ENCODE data around the gene USPL1. TPM values are rescaled to one million over a fixed set of nuclear protein-coding genes. Genes with fewer than 3 reads are reported as not detected.

USPL1 gene
- total and polyA plus RNA-seq, 4 donors: 4.1 to 13.0 (median 8.2) TPM

DNA sequence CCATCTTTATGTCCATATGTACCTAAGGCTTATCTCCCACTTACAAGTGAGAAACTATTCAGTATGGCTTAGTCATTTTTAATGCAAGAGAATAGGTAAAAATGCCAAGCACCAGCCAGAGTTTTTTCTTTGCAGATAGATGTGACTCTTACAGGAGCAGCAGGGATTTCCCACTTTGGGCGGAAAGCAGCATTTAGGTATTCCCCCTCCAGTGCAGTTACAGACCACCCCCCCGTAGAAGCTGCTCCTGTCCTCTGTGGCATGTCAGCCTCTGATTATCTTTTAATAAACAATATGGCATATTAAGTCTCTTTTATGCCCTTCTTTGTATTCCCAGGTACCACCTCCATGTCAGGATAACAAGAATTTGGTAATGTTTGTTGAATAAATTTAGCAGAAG, 24.7 kb upstream of the USPL1 start:
- H3K36me3 ChIP-seq (ENCODE audit: control insufficient read depth in 4 of 4, insufficient read depth in 3 of 4, low read depth in 1 of 4, low read length in 3 of 4): no peaks in the 10 kb centered on the region
- H3K4me3 ChIP-seq (ENCODE audit: low read depth in 1 of 3, low read length in 3 of 3): no peak overlapping the region
- no peaks in the 10 kb centered on the region for H3K27me3 ChIP-seq (ENCODE audit: control insufficient read depth in 4 of 4, insufficient read depth in 4 of 4, low read length in 3 of 4)
- 94% methylated on average over 2 of the region's 2 CpGs for WGBS
- H3K9ac ChIP-seq (ENCODE audit: low read depth in 1 of 2, low read length in 2 of 2): no peak overlapping the region
- DNase-seq (ENCODE audit: low spot score): no peak
- H3K27ac ChIP-seq (ENCODE audit: low read depth in 1 of 2, low read length in 2 of 2): no peak overlapping the region
- TF ChIP-seq, protein P1, sequence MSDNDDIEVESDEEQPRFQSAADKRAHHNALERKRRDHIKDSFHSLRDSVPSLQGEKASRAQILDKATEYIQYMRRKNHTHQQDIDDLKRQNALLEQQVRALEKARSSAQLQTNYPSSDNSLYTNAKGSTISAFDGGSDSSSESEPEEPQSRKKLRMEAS (IDR thresholded peaks at IDR 0.05): no peak
- no peak for TF ChIP-seq NR2F2 (IDR thresholded peaks at IDR 0.05)
- TF ChIP-seq HNF4G (IDR thresholded peaks at IDR 0.05): no peak
- TF ChIP-seq YY1 (IDR thresholded peaks at IDR 0.05): no peak
- no peak for TF ChIP-seq JUND (IDR thresholded peaks at IDR 0.05)
- no peak for TF ChIP-seq TAF1 (conservative IDR thresholded peaks at IDR 0.05)
- no peak for TF ChIP-seq FOXA2 (IDR thresholded peaks at IDR 0.05)
- TF ChIP-seq, protein P2, sequence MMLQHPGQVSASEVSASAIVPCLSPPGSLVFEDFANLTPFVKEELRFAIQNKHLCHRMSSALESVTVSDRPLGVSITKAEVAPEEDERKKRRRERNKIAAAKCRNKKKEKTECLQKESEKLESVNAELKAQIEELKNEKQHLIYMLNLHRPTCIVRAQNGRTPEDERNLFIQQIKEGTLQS (IDR thresholded peaks at IDR 0.05): no peak
- TF ChIP-seq EGR1 (IDR thresholded peaks at IDR 0.05; ENCODE audit: low read depth in 2 of 2): no peak
- H3K4me1 ChIP-seq (ENCODE audit: control insufficient read depth in 4 of 4, insufficient read depth in 4 of 4, low read length in 3 of 4): no peaks in the 10 kb centered on the region
- H3K9me3 ChIP-seq (ENCODE audit: control insufficient read depth in 4 of 4, low read length in 3 of 4): no peaks in the 10 kb centered on the region

DNA sequence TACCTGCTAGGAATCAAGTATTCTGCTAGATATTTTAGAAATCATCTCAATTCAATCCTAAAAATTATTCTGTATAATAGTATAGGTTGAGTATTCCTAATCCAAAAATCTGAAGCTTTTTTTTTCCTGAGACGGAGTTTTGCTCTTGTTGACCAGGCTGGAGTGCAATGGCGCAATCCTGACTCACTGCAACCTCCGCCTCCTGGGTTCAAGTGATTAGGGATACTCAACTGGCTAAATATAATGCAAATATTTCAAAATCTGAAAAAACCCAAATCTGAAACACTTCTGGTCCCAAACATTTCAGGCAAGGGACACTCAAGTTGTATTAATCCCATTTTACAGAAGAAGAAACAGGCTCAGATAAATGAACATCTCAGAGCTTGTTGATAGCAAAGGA, 17.2 kb upstream of the USPL1 start:
- no peaks in the 10 kb centered on the region for H3K4me1 ChIP-seq (ENCODE audit: control insufficient read depth in 4 of 4, insufficient read depth in 4 of 4, low read length in 3 of 4)
- no peaks in the 10 kb centered on the region for H3K36me3 ChIP-seq (ENCODE audit: control insufficient read depth in 4 of 4, insufficient read depth in 3 of 4, low read depth in 1 of 4, low read length in 3 of 4)
- no peak overlapping the region for H3K9ac ChIP-seq (ENCODE audit: low read depth in 1 of 2, low read length in 2 of 2)
- H3K9me3 ChIP-seq (ENCODE audit: control insufficient read depth in 4 of 4, low read length in 3 of 4): no peaks in the 10 kb centered on the region
- H3K4me3 ChIP-seq (ENCODE audit: low read depth in 1 of 3, low read length in 3 of 3): no peak overlapping the region
- 69% methylated on average over 3 of the region's 3 CpGs for WGBS
- no peak for TF ChIP-seq GABPA (IDR thresholded peaks at IDR 0.05 in 1 of 2, conservative IDR thresholded peaks at IDR 0.05 in 1 of 2)
- no peaks in the 10 kb centered on the region for H3K27me3 ChIP-seq (ENCODE audit: control insufficient read depth in 4 of 4, insufficient read depth in 4 of 4, low read length in 3 of 4)
- no peak overlapping the region for H3K27ac ChIP-seq (ENCODE audit: low read depth in 1 of 2, low read length in 2 of 2)
- DNase-seq (ENCODE audit: low spot score): no peak

DNA sequence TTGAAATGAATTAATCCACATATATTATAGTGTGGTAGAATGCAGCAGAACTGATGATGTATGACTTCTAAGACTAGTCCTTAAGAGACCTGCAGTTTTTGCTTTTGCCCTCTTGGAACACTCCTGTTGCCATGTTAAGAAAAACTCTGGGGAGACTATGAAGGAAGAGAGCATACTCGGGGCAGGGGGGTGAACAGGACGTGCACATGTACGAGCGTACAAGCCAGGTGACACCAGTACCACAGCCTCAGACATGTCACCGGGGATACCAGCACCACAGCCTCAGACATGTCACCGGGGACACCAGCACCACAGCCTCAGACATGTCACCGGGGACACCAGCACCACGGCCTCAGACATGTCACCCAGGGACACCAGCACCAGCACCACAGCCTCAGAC, 15.9 kb upstream of the USPL1 start:
- 95% methylated on average over 8 of the region's 8 CpGs for WGBS
- TF ChIP-seq, protein P3, sequence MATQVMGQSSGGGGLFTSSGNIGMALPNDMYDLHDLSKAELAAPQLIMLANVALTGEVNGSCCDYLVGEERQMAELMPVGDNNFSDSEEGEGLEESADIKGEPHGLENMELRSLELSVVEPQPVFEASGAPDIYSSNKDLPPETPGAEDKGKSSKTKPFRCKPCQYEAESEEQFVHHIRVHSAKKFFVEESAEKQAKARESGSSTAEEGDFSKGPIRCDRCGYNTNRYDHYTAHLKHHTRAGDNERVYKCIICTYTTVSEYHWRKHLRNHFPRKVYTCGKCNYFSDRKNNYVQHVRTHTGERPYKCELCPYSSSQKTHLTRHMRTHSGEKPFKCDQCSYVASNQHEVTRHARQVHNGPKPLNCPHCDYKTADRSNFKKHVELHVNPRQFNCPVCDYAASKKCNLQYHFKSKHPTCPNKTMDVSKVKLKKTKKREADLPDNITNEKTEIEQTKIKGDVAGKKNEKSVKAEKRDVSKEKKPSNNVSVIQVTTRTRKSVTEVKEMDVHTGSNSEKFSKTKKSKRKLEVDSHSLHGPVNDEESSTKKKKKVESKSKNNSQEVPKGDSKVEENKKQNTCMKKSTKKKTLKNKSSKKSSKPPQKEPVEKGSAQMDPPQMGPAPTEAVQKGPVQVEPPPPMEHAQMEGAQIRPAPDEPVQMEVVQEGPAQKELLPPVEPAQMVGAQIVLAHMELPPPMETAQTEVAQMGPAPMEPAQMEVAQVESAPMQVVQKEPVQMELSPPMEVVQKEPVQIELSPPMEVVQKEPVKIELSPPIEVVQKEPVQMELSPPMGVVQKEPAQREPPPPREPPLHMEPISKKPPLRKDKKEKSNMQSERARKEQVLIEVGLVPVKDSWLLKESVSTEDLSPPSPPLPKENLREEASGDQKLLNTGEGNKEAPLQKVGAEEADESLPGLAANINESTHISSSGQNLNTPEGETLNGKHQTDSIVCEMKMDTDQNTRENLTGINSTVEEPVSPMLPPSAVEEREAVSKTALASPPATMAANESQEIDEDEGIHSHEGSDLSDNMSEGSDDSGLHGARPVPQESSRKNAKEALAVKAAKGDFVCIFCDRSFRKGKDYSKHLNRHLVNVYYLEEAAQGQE (IDR thresholded peaks at IDR 0.05): no peak
- TF ChIP-seq FOXA2 (IDR thresholded peaks at IDR 0.05) (no peak), EGR1 (IDR thresholded peaks at IDR 0.05; ENCODE audit: low read depth in 2 of 2) (no peak), SP1 (IDR thresholded peaks at IDR 0.05) (no peak), GABPA (IDR thresholded peaks at IDR 0.05 in 1 of 2, conservative IDR thresholded peaks at IDR 0.05 in 1 of 2) (no peak), HNF4A (conservative IDR thresholded peaks at IDR 0.05) (no peak), RAD21 (IDR thresholded peaks at IDR 0.05) (no peak), TAF1 (conservative IDR thresholded peaks at IDR 0.05) (no peak), NR2F2 (IDR thresholded peaks at IDR 0.05) (no peak), FOXA1 (IDR thresholded peaks at IDR 0.05) (no peak)
- TF ChIP-seq, protein P4, sequence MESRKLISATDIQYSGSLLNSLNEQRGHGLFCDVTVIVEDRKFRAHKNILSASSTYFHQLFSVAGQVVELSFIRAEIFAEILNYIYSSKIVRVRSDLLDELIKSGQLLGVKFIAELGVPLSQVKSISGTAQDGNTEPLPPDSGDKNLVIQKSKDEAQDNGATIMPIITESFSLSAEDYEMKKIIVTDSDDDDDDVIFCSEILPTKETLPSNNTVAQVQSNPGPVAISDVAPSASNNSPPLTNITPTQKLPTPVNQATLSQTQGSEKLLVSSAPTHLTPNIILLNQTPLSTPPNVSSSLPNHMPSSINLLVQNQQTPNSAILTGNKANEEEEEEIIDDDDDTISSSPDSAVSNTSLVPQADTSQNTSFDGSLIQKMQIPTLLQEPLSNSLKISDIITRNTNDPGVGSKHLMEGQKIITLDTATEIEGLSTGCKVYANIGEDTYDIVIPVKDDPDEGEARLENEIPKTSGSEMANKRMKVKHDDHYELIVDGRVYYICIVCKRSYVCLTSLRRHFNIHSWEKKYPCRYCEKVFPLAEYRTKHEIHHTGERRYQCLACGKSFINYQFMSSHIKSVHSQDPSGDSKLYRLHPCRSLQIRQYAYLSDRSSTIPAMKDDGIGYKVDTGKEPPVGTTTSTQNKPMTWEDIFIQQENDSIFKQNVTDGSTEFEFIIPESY (IDR thresholded peaks at IDR 0.05): no peak
- no peaks in the 10 kb centered on the region for H3K27me3 ChIP-seq (ENCODE audit: control insufficient read depth in 4 of 4, insufficient read depth in 4 of 4, low read length in 3 of 4)

More for the DNA sequence above, 15.9 kb upstream of the USPL1 start:
- H3K36me3 ChIP-seq (ENCODE audit: control insufficient read depth in 4 of 4, insufficient read depth in 3 of 4, low read depth in 1 of 4, low read length in 3 of 4): no peaks in the 10 kb centered on the region
- no peak overlapping the region for H3K4me3 ChIP-seq (ENCODE audit: low read depth in 1 of 3, low read length in 3 of 3)
- H3K9ac ChIP-seq (ENCODE audit: low read depth in 1 of 2, low read length in 2 of 2): no peak overlapping the region
- H3K9me3 ChIP-seq (ENCODE audit: control insufficient read depth in 4 of 4, low read length in 3 of 4): no peaks in the 10 kb centered on the region
- H3K4me1 ChIP-seq (ENCODE audit: control insufficient read depth in 4 of 4, insufficient read depth in 4 of 4, low read length in 3 of 4): no peaks in the 10 kb centered on the region
- no peak for DNase-seq (ENCODE audit: low spot score)
- no peak overlapping the region for H3K27ac ChIP-seq (ENCODE audit: low read depth in 1 of 2, low read length in 2 of 2)

All from liver (tissue), 9 donors.